K562 (cell line): ENCODE measurements around the gene HOXC11.

Source experiments
- BRD4 ChIP-seq: fragments of 200-600 bp; sonication (generic); IDR thresholded peaks from 2 replicates; pipeline ENCODE4 v1.6.1; 2017; ENCODE audit warnings: inconsistent platforms
- CTCF ChIP-seq, 3 experiments: IDR thresholded peaks in 2 of 3; conservative IDR thresholded peaks in 1 of 3; 2 replicates each; pipeline ENCODE4 v1.5.1; 2011 to 2012; ENCODE audit warnings: low read length in 3 of 3, mild to moderate bottlenecking in 3 of 3, control low read depth in 2 of 3, improper control_type of control experiment in 1 of 3, inconsistent platforms in 1 of 3, low read depth in 1 of 3, mixed read lengths in 1 of 3, moderate library complexity in 1 of 3; ENCODE audit not compliant: insufficient read depth in 2 of 3
- E2F4 ChIP-seq: sonication (generic); formaldehyde crosslinking; IDR thresholded peaks from 2 replicates; pipeline ENCODE4 v1.8.0; 2022; ENCODE audit warnings: mild to moderate bottlenecking, low read depth, missing genetic modification reagents
- PRDM10 ChIP-seq: fragments of 450-650 bp; IDR thresholded peaks from 2 replicates; pipeline ENCODE4 v1.6.1; 2018; ENCODE audit not compliant: partially characterized antibody
- TF ChIP-seq, protein P1 (sequence below): sonication (generic); formaldehyde crosslinking; IDR thresholded peaks from 2 replicates; pipeline ENCODE4 v1.8.0; 2022; ENCODE audit warnings: mild to moderate bottlenecking, missing genetic modification reagents, borderline replicate concordance

GRCh38 chr12:54010053-54010971 is 37.4 kb downstream of the HOXC11 start:
- TF ChIP-seq, protein P1, sequence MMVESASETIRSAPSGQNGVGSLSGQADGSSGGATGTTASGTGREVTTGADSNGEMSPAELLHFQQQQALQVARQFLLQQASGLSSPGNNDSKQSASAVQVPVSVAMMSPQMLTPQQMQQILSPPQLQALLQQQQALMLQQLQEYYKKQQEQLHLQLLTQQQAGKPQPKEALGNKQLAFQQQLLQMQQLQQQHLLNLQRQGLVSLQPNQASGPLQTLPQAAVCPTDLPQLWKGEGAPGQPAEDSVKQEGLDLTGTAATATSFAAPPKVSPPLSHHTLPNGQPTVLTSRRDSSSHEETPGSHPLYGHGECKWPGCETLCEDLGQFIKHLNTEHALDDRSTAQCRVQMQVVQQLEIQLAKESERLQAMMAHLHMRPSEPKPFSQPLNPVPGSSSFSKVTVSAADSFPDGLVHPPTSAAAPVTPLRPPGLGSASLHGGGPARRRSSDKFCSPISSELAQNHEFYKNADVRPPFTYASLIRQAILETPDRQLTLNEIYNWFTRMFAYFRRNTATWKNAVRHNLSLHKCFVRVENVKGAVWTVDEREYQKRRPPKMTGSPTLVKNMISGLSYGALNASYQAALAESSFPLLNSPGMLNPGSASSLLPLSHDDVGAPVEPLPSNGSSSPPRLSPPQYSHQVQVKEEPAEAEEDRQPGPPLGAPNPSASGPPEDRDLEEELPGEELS (CRISPR knock-in tag) = no peak
- TF ChIP-seq BRD4 (no peak), PRDM10 (no peak), CTCF (IDR thresholded peaks at IDR 0.05 in 2 of 3, conservative IDR thresholded peaks at IDR 0.05 in 1 of 3; ENCODE audit: insufficient read depth in 2 of 3, low read depth in 1 of 3, low read length in 3 of 3) (no peak), E2F4 (no peak)
